Measurements from ENCODE around the gene RAB9B. TPM values are rescaled to one million over a fixed set of nuclear protein-coding genes. Genes with fewer than 3 reads are reported as not detected.

Gene RAB9B
- total RNA-seq, 1 experiment from 2014 or later, result 0.05 TPM

Other genes starting within 250 kb of the RAB9B start
- 23.5 TPM for gene TCEAL4, start 246.7 kb downstream of the RAB9B start, total RNA-seq (2021; ENCODE audit: unreplicated experiment)
- gene TCEAL3, start 224.3 kb downstream of the RAB9B start, total RNA-seq (2021; ENCODE audit: unreplicated experiment), result not detected
- gene TCEAL1, start 203.3 kb downstream of the RAB9B start, total RNA-seq (2021; ENCODE audit: unreplicated experiment), result not detected
- 308 TPM for gene MORF4L2, start 145.6 kb downstream of the RAB9B start, total RNA-seq (2021; ENCODE audit: unreplicated experiment)
- gene TMEM31, start 121.3 kb downstream of the RAB9B start, total RNA-seq (2021; ENCODE audit: unreplicated experiment), result not detected
- gene PLP1, start 55.4 kb downstream of the RAB9B start, total RNA-seq (2021; ENCODE audit: unreplicated experiment), result not detected
- 0.39 TPM for gene TMSB15B, start 130.4 kb upstream of the RAB9B start, total RNA-seq (2021; ENCODE audit: unreplicated experiment)
- gene H2BW1, start 181.5 kb upstream of the RAB9B start, total RNA-seq (2021; ENCODE audit: unreplicated experiment), result not detected
- gene H2BW2, start 207.7 kb upstream of the RAB9B start, total RNA-seq (2021; ENCODE audit: unreplicated experiment), result not detected
- not detected for gene TMSB15C, start 244.0 kb upstream of the RAB9B start, total RNA-seq (2021; ENCODE audit: unreplicated experiment)

All from HCT116 (cell line).